K562 (cell line): ENCODE measurements around the gene ADI1. TPM values are rescaled to one million over a fixed set of nuclear protein-coding genes. Genes with fewer than 3 reads are reported as not detected.

Experiments
- BDP1 ChIP-seq: IDR thresholded peaks from 3 replicates; pipeline ENCODE4 v1.6.1; 2011; ENCODE audit not compliant: insufficient read length, insufficient read depth
- BMI1 ChIP-seq: fragments of 150-350 bp; IDR thresholded peaks from 2 replicates; pipeline ENCODE4 v1.6.1; 2014; ENCODE audit warnings: low read length
- BRCA1 ChIP-seq, 2 experiments: fragments of 450-650 bp in 1 of 2; sonication (generic) in 1 of 2; formaldehyde crosslinking in 1 of 2; IDR thresholded peaks; 2 replicates each; pipeline versions ENCODE4 v1.5.0 to v1.6.1; 2017 to 2020; ENCODE audit warnings: mild to moderate bottlenecking in 1 of 2, missing genetic modification reagents in 1 of 2
- MTF1 ChIP-seq: fragments of 250-450 bp; sonication (Bioruptor Pico); IDR thresholded peaks from 2 replicates; pipeline ENCODE4 v1.9.0; 2021; ENCODE audit warnings: moderate library complexity, mild to moderate bottlenecking, inconsistent platforms, borderline replicate concordance
- NR2F6 ChIP-seq: fragments of 450-650 bp; formaldehyde crosslinking; IDR thresholded peaks from 2 replicates; pipeline ENCODE4 v1.4.0; 2020; ENCODE audit warnings: mild to moderate bottlenecking
- PHB ChIP-seq: fragments of 250-450 bp; sonication (Bioruptor Pico); IDR thresholded peaks from 2 replicates; pipeline ENCODE4 v1.5.0; 2021
- RFX7 ChIP-seq: fragments of 250-450 bp; sonication (Bioruptor Pico); IDR thresholded peaks from 2 replicates; pipeline ENCODE4 v1.5.1; 2021; ENCODE audit warnings: mild to moderate bottlenecking
- SAFB ChIP-seq: fragments of 200-400 bp; formaldehyde crosslinking; IDR thresholded peaks from 2 replicates; pipeline ENCODE4 v1.6.1; 2017; ENCODE audit warnings: low read depth, low read length, borderline replicate concordance
- SIN3B ChIP-seq: fragments of 450-650 bp; IDR thresholded peaks from 2 replicates; pipeline ENCODE4 v1.6.1; 2017; ENCODE audit warnings: low read depth, mild to moderate bottlenecking, moderate library complexity
- ZNF121 ChIP-seq: sonication (generic); formaldehyde crosslinking; conservative IDR thresholded peaks from 2 replicates; pipeline ENCODE4 v1.8.0; 2022; ENCODE audit warnings: missing genetic modification reagents
- ZNF143 ChIP-seq: sonication (generic); formaldehyde crosslinking; IDR thresholded peaks from 2 replicates; pipeline ENCODE4 v1.9.0; 2022; ENCODE audit warnings: mild to moderate bottlenecking, missing genetic modification reagents
- ZNF3 ChIP-seq: fragments of 250-450 bp; sonication (Bioruptor Pico); IDR thresholded peaks from 2 replicates; pipeline ENCODE4 v1.5.0; 2021; ENCODE audit warnings: mild to moderate bottlenecking, moderate library complexity
- ZNF316 ChIP-seq: fragments of 450-650 bp; IDR thresholded peaks from 2 replicates; pipeline ENCODE4 v1.6.1; 2016
- ZNF778 ChIP-seq: fragments of 450-650 bp; formaldehyde crosslinking; IDR thresholded peaks from 2 replicates; pipeline ENCODE4 v1.4.0; 2020; ENCODE audit warnings: mild to moderate bottlenecking, moderate library complexity
- ZSCAN32 ChIP-seq: fragments of 450-650 bp; formaldehyde crosslinking; IDR thresholded peaks from 2 replicates; pipeline ENCODE4 v1.4.0; 2020; ENCODE audit warnings: mild to moderate bottlenecking, moderate library complexity
- polyA plus RNA-seq, 8 experiments: library from polyadenylated mRNA; depleted of rRNA in 4 of 8; stranded (reverse) in 5 of 8; unstranded in 3 of 8; fragments of >200 nt; fragmentation: Nextera tagmentation in 2 of 8; fragmentation: Illumina TruSeq in 1 of 8; extraction: Ambion mirVana in 2 of 8; extraction: Trizol in 1 of 8; gene quantifications; 2 replicates each; pipeline versions ENCODE4 v1.2.1 to v1.2.3, GENCODE V29; 2011 to 2014; ENCODE audit warnings: inconsistent platforms in 1 of 8, missing spikeins in 1 of 8
- total RNA-seq, 7 experiments: library from RNA; depleted of rRNA in 6 of 7; stranded (reverse); fragments of >200 nt in 6 of 7; fragmentation: Illumina TruSeq in 2 of 7; extraction: Trizol in 2 of 7; gene quantifications; 2 replicates each; pipeline versions ENCODE4 v1.2.1 to v1.2.3, GENCODE V29; 2011 to 2021; ENCODE audit warnings: low replicate concordance in 1 of 7
- TF ChIP-seq, protein P1 (sequence below): fragments of 450-650 bp; IDR thresholded peaks from 2 replicates; pipeline ENCODE4 v1.6.1; 2018; ENCODE audit warnings: mild to moderate bottlenecking, low read depth; ENCODE audit not compliant: partially characterized antibody
- TF ChIP-seq, protein P2 (sequence below): fragments of 450-650 bp; formaldehyde crosslinking; IDR thresholded peaks from 2 replicates; pipeline ENCODE4 v1.4.0; 2020; ENCODE audit warnings: mild to moderate bottlenecking, moderate library complexity
- TF ChIP-seq, protein P3 (sequence below): fragments of 250-450 bp; sonication (Bioruptor Pico); IDR thresholded peaks from 2 replicates; pipeline ENCODE4 v1.8.0; 2021; ENCODE audit warnings: mild to moderate bottlenecking, moderate library complexity
- TF ChIP-seq, protein P4 (sequence below): conservative IDR thresholded peaks from 2 replicates; pipeline ENCODE4 v1.6.1; 2011; ENCODE audit warnings: low read depth, mild to moderate bottlenecking, low read length; ENCODE audit not compliant: control insufficient read depth
- TF ChIP-seq, protein P5 (sequence below): fragments of 450-650 bp; formaldehyde crosslinking; IDR thresholded peaks from 2 replicates; pipeline ENCODE4 v1.4.0; 2020; ENCODE audit warnings: mild to moderate bottlenecking, moderate library complexity

Gene ADI1
- total and polyA plus RNA-seq, 9 of the 15 experiments (the other 6 are each of a cell fraction or from before 2014, with no cell fraction given) = 6.1 to 51.0 (median 27.1) TPM

DNA sequence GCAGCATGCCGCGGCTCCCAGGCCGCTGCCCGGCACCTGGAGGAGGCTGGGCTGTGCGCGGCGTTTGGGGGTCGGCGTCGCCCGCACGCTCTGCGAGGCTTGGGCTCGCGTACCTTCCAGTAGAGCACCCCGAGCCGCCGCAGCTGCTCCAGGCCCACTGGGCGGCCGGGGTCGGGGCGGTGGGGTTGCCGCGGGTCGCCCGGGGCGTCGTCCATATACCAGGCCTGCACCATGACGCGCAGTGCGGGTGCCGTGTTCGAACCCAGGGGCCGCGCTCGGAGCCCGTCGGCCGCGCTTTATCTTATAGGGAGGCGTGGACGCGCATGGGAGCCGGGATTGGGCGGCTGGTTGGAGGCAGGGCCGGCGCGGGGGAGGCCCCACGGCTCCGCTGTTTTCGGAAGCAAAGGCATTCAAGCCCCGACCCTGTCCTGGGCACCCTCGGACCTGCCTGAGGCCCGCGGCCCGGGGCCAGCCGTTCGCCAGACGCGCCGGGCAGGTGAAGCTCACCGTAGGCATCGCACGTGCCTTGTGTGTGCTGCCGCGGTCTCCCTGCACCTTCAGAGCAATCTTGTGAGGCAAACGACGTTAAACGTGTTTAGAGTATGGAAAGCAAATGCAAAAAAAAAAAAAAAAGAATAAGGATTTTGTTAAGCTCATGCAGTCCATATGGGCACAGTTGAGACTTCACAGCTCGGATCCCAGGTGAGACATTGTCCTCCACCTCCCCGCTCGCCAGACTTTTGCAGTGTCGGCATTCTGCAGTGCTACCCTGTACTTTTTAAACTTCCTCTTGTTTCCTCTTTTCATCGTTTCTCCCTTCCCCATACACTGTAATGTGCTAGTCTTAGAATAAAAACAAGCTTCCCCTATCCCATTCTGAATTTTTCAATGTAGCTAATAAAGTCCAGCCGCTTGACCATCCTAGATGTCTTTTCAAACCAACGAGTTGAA lies at the start of gene ADI1 (continued):
- TF ChIP-seq, protein P1, sequence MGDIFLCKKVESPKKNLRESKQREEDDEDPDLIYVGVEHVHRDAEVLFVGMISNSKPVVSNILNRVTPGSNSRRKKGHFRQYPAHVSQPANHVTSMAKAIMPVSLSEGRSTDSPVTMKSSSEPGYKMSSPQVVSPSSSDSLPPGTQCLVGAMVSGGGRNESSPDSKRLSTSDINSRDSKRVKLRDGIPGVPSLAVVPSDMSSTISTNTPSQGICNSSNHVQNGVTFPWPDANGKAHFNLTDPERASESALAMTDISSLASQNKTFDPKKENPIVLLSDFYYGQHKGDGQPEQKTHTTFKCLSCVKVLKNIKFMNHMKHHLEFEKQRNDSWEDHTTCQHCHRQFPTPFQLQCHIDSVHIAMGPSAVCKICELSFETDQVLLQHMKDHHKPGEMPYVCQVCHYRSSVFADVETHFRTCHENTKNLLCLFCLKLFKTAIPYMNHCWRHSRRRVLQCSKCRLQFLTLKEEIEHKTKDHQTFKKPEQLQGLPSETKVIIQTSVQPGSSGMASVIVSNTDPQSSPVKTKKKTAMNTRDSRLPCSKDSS = no peak
- no peak for TF ChIP-seq ZNF778 (CRISPR knock-in tag)
- TF ChIP-seq, protein P2, sequence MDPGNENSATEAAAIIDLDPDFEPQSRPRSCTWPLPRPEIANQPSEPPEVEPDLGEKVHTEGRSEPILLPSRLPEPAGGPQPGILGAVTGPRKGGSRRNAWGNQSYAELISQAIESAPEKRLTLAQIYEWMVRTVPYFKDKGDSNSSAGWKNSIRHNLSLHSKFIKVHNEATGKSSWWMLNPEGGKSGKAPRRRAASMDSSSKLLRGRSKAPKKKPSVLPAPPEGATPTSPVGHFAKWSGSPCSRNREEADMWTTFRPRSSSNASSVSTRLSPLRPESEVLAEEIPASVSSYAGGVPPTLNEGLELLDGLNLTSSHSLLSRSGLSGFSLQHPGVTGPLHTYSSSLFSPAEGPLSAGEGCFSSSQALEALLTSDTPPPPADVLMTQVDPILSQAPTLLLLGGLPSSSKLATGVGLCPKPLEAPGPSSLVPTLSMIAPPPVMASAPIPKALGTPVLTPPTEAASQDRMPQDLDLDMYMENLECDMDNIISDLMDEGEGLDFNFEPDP = peak; percentile 77; the same call in 1 of the 2 replicates
- no peak for TF ChIP-seq BDP1
- no peak for TF ChIP-seq MTF1
- TF ChIP-seq SAFB = no peak
- no peak for TF ChIP-seq PHB
- no peak for TF ChIP-seq SIN3B
- TF ChIP-seq NR2F6 = peak; percentile 39; the same call in 1 of the 2 replicates
- TF ChIP-seq, protein P3, sequence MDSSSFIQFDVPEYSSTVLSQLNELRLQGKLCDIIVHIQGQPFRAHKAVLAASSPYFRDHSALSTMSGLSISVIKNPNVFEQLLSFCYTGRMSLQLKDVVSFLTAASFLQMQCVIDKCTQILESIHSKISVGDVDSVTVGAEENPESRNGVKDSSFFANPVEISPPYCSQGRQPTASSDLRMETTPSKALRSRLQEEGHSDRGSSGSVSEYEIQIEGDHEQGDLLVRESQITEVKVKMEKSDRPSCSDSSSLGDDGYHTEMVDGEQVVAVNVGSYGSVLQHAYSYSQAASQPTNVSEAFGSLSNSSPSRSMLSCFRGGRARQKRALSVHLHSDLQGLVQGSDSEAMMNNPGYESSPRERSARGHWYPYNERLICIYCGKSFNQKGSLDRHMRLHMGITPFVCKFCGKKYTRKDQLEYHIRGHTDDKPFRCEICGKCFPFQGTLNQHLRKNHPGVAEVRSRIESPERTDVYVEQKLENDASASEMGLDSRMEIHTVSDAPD (CRISPR knock-in tag) = no peak
- TF ChIP-seq, protein P4, sequence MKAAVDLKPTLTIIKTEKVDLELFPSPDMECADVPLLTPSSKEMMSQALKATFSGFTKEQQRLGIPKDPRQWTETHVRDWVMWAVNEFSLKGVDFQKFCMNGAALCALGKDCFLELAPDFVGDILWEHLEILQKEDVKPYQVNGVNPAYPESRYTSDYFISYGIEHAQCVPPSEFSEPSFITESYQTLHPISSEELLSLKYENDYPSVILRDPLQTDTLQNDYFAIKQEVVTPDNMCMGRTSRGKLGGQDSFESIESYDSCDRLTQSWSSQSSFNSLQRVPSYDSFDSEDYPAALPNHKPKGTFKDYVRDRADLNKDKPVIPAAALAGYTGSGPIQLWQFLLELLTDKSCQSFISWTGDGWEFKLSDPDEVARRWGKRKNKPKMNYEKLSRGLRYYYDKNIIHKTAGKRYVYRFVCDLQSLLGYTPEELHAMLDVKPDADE = 0 out of 2 replicates have a peak, but pooled peaks have one; percentile 65
- no peak for TF ChIP-seq BRCA1 (IDR thresholded peaks at IDR 0.05)
- TF ChIP-seq BRCA1 (CRISPR knock-in tag; IDR thresholded peaks at IDR 0.05) = no peak
- no peak for TF ChIP-seq BMI1
- peak; percentile 67 for TF ChIP-seq ZSCAN32 (CRISPR knock-in tag)
- TF ChIP-seq ZNF3 = no peak
- no peak for TF ChIP-seq ZNF143 (CRISPR knock-in tag)
- TF ChIP-seq ZNF316 = peak; percentile 66
- TF ChIP-seq, protein P5, sequence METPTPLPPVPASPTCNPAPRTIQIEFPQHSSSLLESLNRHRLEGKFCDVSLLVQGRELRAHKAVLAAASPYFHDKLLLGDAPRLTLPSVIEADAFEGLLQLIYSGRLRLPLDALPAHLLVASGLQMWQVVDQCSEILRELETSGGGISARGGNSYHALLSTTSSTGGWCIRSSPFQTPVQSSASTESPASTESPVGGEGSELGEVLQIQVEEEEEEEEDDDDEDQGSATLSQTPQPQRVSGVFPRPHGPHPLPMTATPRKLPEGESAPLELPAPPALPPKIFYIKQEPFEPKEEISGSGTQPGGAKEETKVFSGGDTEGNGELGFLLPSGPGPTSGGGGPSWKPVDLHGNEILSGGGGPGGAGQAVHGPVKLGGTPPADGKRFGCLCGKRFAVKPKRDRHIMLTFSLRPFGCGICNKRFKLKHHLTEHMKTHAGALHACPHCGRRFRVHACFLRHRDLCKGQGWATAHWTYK (CRISPR knock-in tag) = peak; percentile 64
- TF ChIP-seq ZNF121 (CRISPR knock-in tag) = no peak
- TF ChIP-seq RFX7 = 0 out of 2 replicates have a peak, but pooled peaks have one; percentile 47
